Colonic mucosa (tissue), 4 donors: ENCODE data around the gene OR5T2. TPM values are rescaled to one million over a fixed set of nuclear protein-coding genes. Genes with fewer than 3 reads are reported as not detected.
"Not testable (repeated sequence)": the region's sequence is repeated elsewhere in the genome, so short reads cannot be mapped to it uniquely, and the experiment has no call there.

ENCODE experiments used
- DNase-seq: peaks from one replicate; pipeline ENCODE4 v3.0.0-alpha.2; 2020
- H3K27ac ChIP-seq: fragments of 200-600 bp; one replicate; pipeline ENCODE4 v1.8.0; 2021
- H3K27me3 ChIP-seq: fragments of 200-600 bp; one replicate; pipeline ENCODE4 v1.8.0; 2021
- H3K36me3 ChIP-seq: fragments of 200-600 bp; one replicate; pipeline ENCODE4 v1.8.0; 2021
- H3K4me1 ChIP-seq: fragments of 200-600 bp; one replicate; pipeline ENCODE4 v1.8.0; 2021; ENCODE audit warnings: mild to moderate bottlenecking
- H3K4me3 ChIP-seq: fragments of 200-600 bp; one replicate; pipeline ENCODE4 v1.8.0; 2021
- H3K9ac ChIP-seq, 2 donors: one replicate each; pipeline ENCODE4 v1.7.0; 2013; ENCODE audit warnings: control low read depth in 2 of 2, low read depth in 2 of 2, low read length in 2 of 2
- H3K9me3 ChIP-seq: fragments of 200-600 bp; one replicate; pipeline ENCODE4 v1.8.0; 2021
- CTCF ChIP-seq: fragments of 200-600 bp; IDR thresholded peaks from one replicate; pipeline ENCODE4 v1.8.0; 2022; ENCODE audit warnings: antibody characterized with exemption, mild to moderate bottlenecking
- intact Hi-C: fragments of 100-400 bp; cut with DNase I; formaldehyde crosslinking; loops from one replicate; pipeline ENCODE4 v1.14.1; 2022
- total RNA-seq, 2 donors: library from RNA; stranded (reverse); fragmentation: NEBNext Ultra II Directional in 1 of 2; extraction: Animal tissue kit (Norgen Biotek cat#: 25700) in 1 of 2; gene quantifications; one replicate each; pipeline ENCODE4 v1.2.1, GENCODE V29; 2021
- donor health status: healthy.
- donor health status: DM: no; HTN: no; CAD: no.
- donor health status: DM: no; HTN: no; CAD: no.

The OR5T2 gene
- total RNA-seq, result not detected

- no peak within 1 kb of the TSS for H3K4me3 ChIP-seq
- no peak for TF ChIP-seq CTCF
- no peak within 1 kb of the TSS for H3K27ac ChIP-seq
- no peak within 1 kb of the TSS for H3K9ac ChIP-seq
- DNase-seq, result no peak
- no peaks in the 10 kb centered on the region for H3K4me1 ChIP-seq
- no peaks in the 10 kb centered on the region for H3K36me3 ChIP-seq
- no peaks in the 10 kb centered on the region for H3K9me3 ChIP-seq
- intact Hi-C loops, result no loop called here
- H3K27me3 ChIP-seq, result no peaks in the 10 kb centered on the region
These were observed at the start of gene OR5T2 for GRCh38 chr11:56234155-56234554. TSS of gene OR5T2 (minus strand) at chr11:56234255. CDS start at chr11:56233062, 1,193 bp downstream.

GRCh38 chr11:56273854-56274253 lies 39.8 kb upstream of the OR5T2 start, which contains the start of gene OR5T1:
TSS of gene OR5T1 (plus strand) at chr11:56274154. CDS start at chr11:56275639, 1,485 bp downstream.
- Histone ChIP-seq H3K9ac (no peak within 1 kb of the TSS), H3K4me1 (no peaks in the 10 kb centered on the region), H3K36me3 (no peaks in the 10 kb centered on the region), H3K27me3 (no peaks in the 10 kb centered on the region), H3K9me3 (no peaks in the 10 kb centered on the region), H3K27ac (no peak within 1 kb of the TSS), H3K4me3 (no peak within 1 kb of the TSS)
- no peak for DNase-seq
- no peak for TF ChIP-seq CTCF
- intact Hi-C loops, result no loop called here

- Histone ChIP-seq H3K27me3 (no peaks in the 10 kb centered on the region), H3K4me1 (no peaks in the 10 kb centered on the region), H3K4me3 (no peak overlapping the region), H3K9ac (no peak overlapping the region), H3K9me3 (no peaks in the 10 kb centered on the region), H3K27ac (no peak overlapping the region), H3K36me3 (no peaks in the 10 kb centered on the region)
- no peak for DNase-seq
- TF ChIP-seq CTCF, result no peak
- intact Hi-C loops, result no loop called here
These were observed 37.0 kb upstream of the OR5T2 start for GRCh38 chr11:56271092-56271491.

GRCh38 chr11:56251954-56252353 lies 17.9 kb upstream of the OR5T2 start, which contains the start of gene OR5T3:
TSS of gene OR5T3 (plus strand) at chr11:56252254. CDS start at chr11:56252254, 0 bp downstream.
- Histone ChIP-seq H3K9me3 (no peaks in the 10 kb centered on the region), H3K27ac (no peak within 1 kb of the TSS), H3K36me3 (no peaks in the 10 kb centered on the region), H3K27me3 (no peaks in the 10 kb centered on the region), H3K4me1 (no peaks in the 10 kb centered on the region), H3K4me3 (no peak within 1 kb of the TSS), H3K9ac (no peak within 1 kb of the TSS)
- TF ChIP-seq CTCF, result no peak
- no peak for DNase-seq
- intact Hi-C loops, result no loop called here

- DNase-seq, H3K4me1 ChIP-seq, H3K27ac ChIP-seq, H3K9me3 ChIP-seq, H3K27me3 ChIP-seq, intact Hi-C loops, H3K36me3 ChIP-seq, H3K4me3 ChIP-seq, H3K9ac ChIP-seq: not testable (repeated sequence)
These were observed 14.3 kb downstream of the OR5T2 start for GRCh38 chr11:56219735-56220134.

- Histone ChIP-seq H3K27ac (no peak overlapping the region), H3K36me3 (no peaks in the 10 kb centered on the region), H3K4me3 (no peak overlapping the region), H3K4me1 (no peaks in the 10 kb centered on the region), H3K9ac (no peak overlapping the region), H3K9me3 (no peaks in the 10 kb centered on the region), H3K27me3 (no peaks in the 10 kb centered on the region)
- DNase-seq, result no peak
- no peak for TF ChIP-seq CTCF
- intact Hi-C loops, result no loop called here
These were observed 19.5 kb downstream of the OR5T2 start for GRCh38 chr11:56214537-56214936.
